HG03159 (cell line): ENCODE data around the gene TOR2A.

Experiments used
- ATAC-seq: cut with Tn5 transposase; IDR thresholded peaks from one replicate; pipeline ENCODE4 v1.9.1; 2021; ENCODE audit warnings: mild to moderate bottlenecking, moderate library complexity; ENCODE audit not compliant: unreplicated experiment

TOR2A gene

GRCh38 chr9:127744398-127745110 lies 9.5 kb upstream of the TOR2A start:
- no peak for ATAC-seq

- ATAC-seq = no peak
Observed at GRCh38 chr9:127742435-127743088, 7.5 kb upstream of the TOR2A start.

- ATAC-seq = no peak
Observed at GRCh38 chr9:127741831-127742434, 6.8 kb upstream of the TOR2A start.

GRCh38 chr9:127739614-127740330 lies 4.7 kb upstream of the TOR2A start:
- ATAC-seq = no peak

GRCh38 chr9:127738666-127739065 lies 3.6 kb upstream of the TOR2A start:
- no peak for ATAC-seq

- ATAC-seq = no peak
Observed at GRCh38 chr9:127735530-127736185, 564 bp upstream of the TOR2A start.

GRCh38 chr9:127734247-127734746 lies 797 bp downstream of the TOR2A start:
- ATAC-seq = no peak

GRCh38 chr9:127733614-127734013 lies 1.5 kb downstream of the TOR2A start:
- ATAC-seq = no peak

GRCh38 chr9:127732444-127732843 lies 2.6 kb downstream of the TOR2A start:
- no peak for ATAC-seq

- no peak for ATAC-seq
Observed at GRCh38 chr9:127731938-127732337, 3.2 kb downstream of the TOR2A start.

- no peak for ATAC-seq
Observed at GRCh38 chr9:127730799-127731410, 4.2 kb downstream of the TOR2A start.

GRCh38 chr9:127730262-127730661 lies 4.8 kb downstream of the TOR2A start:
- no peak for ATAC-seq

- ATAC-seq = no peak
Observed at GRCh38 chr9:127729522-127730256, 5.4 kb downstream of the TOR2A start.

GRCh38 chr9:127728808-127729207 lies 6.3 kb downstream of the TOR2A start:
- no peak for ATAC-seq

- no peak for ATAC-seq
Observed at GRCh38 chr9:127726871-127727270, 8.2 kb downstream of the TOR2A start.

- ATAC-seq = no peak
Observed at GRCh38 chr9:127724012-127724411, 11.1 kb downstream of the TOR2A start.

GRCh38 chr9:127723444-127723843 lies 11.7 kb downstream of the TOR2A start:
- ATAC-seq = no peak

GRCh38 chr9:127723013-127723412 lies 12.1 kb downstream of the TOR2A start:
- no peak for ATAC-seq

GRCh38 chr9:127722055-127722745 lies 12.9 kb downstream of the TOR2A start:
- ATAC-seq = no peak
